ENCODE results near the gene ALDH3A2.

The ALDH3A2 gene

DNA sequence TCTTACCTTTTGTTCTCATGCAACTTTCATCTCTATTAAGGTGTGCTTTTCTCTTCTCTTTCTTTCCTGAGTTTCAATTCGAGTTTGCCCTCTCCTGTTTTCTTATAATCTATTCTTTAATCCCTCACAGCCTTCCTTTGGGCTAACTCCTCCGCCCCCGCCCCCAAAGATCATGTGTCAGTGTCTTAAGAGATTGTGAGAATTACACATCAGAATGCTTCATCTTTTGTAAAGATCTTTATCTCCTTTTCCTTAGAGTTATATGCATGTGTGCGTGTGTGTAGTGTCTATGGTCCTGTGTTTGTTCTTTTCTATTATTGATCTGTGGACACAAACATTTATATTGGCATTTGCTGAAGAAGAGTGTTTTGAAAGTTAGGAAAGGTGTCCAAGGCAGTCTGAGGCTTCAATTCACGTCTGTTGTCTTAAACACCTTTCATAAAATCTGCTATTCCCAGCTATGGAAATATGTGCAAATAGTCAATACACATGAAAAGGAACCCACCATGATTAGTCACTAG, 6.1 kb upstream of the ALDH3A2 start:
- H3K9ac ChIP-seq (ENCODE audit: insufficient read length, low read depth) = no peak overlapping the region
- DNase-seq (ENCODE audit: low read depth, low spot score) = no peak
- no peak overlapping the region for H3K4me3 ChIP-seq (ENCODE audit: insufficient read length, low read depth)
- no peak for TF ChIP-seq SUZ12 (IDR thresholded peaks at IDR 0.05; ENCODE audit: extremely low read depth, insufficient read depth, insufficient read length)
- no peak for TF ChIP-seq ZNF274 (IDR thresholded peaks at IDR 0.05; ENCODE audit: low read depth, low read length)
- TF ChIP-seq YY1 (IDR thresholded peaks at IDR 0.05; ENCODE audit: insufficient read depth, insufficient read length) = no peak
- H3K4me1 ChIP-seq (ENCODE audit: insufficient read depth, insufficient read length) = no peaks in the 10 kb centered on the region
- H3K36me3 ChIP-seq (ENCODE audit: insufficient read depth, insufficient read length, low read length) = no peaks in the 10 kb centered on the region
- no peaks in the 10 kb centered on the region for H3K27me3 ChIP-seq (ENCODE audit: insufficient read depth, insufficient read length)
- no peaks in the 10 kb centered on the region for H3K9me3 ChIP-seq (ENCODE audit: insufficient read depth, low read length)

GRCh38 chr17:19644493-19645210, 3.9 kb upstream of the ALDH3A2 start:
- H3K4me1 ChIP-seq (ENCODE audit: insufficient read depth, insufficient read length) = peaks cover 2% of the 10 kb centered on the region
- H3K9me3 ChIP-seq (ENCODE audit: insufficient read depth, low read length) = no peaks in the 10 kb centered on the region
- H3K9ac ChIP-seq (ENCODE audit: insufficient read length, low read depth) = no peak overlapping the region
- DNase-seq (ENCODE audit: low read depth, low spot score) = no peak
- no peaks in the 10 kb centered on the region for H3K27me3 ChIP-seq (ENCODE audit: insufficient read depth, insufficient read length)
- H3K4me3 ChIP-seq (ENCODE audit: insufficient read length, low read depth) = no peak overlapping the region
- TF ChIP-seq YY1 (IDR thresholded peaks at IDR 0.05; ENCODE audit: insufficient read depth, insufficient read length) = no peak
- no peak for TF ChIP-seq SUZ12 (IDR thresholded peaks at IDR 0.05; ENCODE audit: extremely low read depth, insufficient read depth, insufficient read length)
- TF ChIP-seq ZNF274 (IDR thresholded peaks at IDR 0.05; ENCODE audit: low read depth, low read length) = no peak
- H3K36me3 ChIP-seq (ENCODE audit: insufficient read depth, insufficient read length, low read length) = no peaks in the 10 kb centered on the region

GRCh38 chr17:19645734-19646201, 2.8 kb upstream of the ALDH3A2 start:
- Histone ChIP-seq H3K4me1 (ENCODE audit: insufficient read depth, insufficient read length) (peaks cover 2% of the 10 kb centered on the region), H3K36me3 (ENCODE audit: insufficient read depth, insufficient read length, low read length) (no peaks in the 10 kb centered on the region), H3K27me3 (ENCODE audit: insufficient read depth, insufficient read length) (no peaks in the 10 kb centered on the region), H3K4me3 (ENCODE audit: insufficient read length, low read depth) (no peak overlapping the region), H3K9ac (ENCODE audit: insufficient read length, low read depth) (no peak overlapping the region), H3K9me3 (ENCODE audit: insufficient read depth, low read length) (no peaks in the 10 kb centered on the region)
- DNase-seq (ENCODE audit: low read depth, low spot score) = no peak
- TF ChIP-seq SUZ12 (IDR thresholded peaks at IDR 0.05; ENCODE audit: extremely low read depth, insufficient read depth, insufficient read length) = no peak
- no peak for TF ChIP-seq ZNF274 (IDR thresholded peaks at IDR 0.05; ENCODE audit: low read depth, low read length)
- no peak for TF ChIP-seq YY1 (IDR thresholded peaks at IDR 0.05; ENCODE audit: insufficient read depth, insufficient read length)

- TF ChIP-seq ZNF274 (IDR thresholded peaks at IDR 0.05; ENCODE audit: low read depth, low read length) = no peak
- TF ChIP-seq SUZ12 (IDR thresholded peaks at IDR 0.05; ENCODE audit: extremely low read depth, insufficient read depth, insufficient read length) = no peak
- TF ChIP-seq YY1 (IDR thresholded peaks at IDR 0.05; ENCODE audit: insufficient read depth, insufficient read length) = no peak
- no peaks in the 10 kb centered on the region for H3K27me3 ChIP-seq (ENCODE audit: insufficient read depth, insufficient read length)
- H3K9ac ChIP-seq (ENCODE audit: insufficient read length, low read depth) = no peak overlapping the region
- peaks cover 8% of the 10 kb centered on the region for H3K36me3 ChIP-seq (ENCODE audit: insufficient read depth, insufficient read length, low read length)
- peaks cover 2% of the 10 kb centered on the region for H3K4me1 ChIP-seq (ENCODE audit: insufficient read depth, insufficient read length)
- H3K4me3 ChIP-seq (ENCODE audit: insufficient read length, low read depth) = no peak overlapping the region
- H3K9me3 ChIP-seq (ENCODE audit: insufficient read depth, low read length) = peaks cover 11% of the 10 kb centered on the region
- DNase-seq (ENCODE audit: low read depth, low spot score) = no peak
Measured at GRCh38 chr17:19646788-19647696, 1.5 kb upstream of the ALDH3A2 start.

DNA sequence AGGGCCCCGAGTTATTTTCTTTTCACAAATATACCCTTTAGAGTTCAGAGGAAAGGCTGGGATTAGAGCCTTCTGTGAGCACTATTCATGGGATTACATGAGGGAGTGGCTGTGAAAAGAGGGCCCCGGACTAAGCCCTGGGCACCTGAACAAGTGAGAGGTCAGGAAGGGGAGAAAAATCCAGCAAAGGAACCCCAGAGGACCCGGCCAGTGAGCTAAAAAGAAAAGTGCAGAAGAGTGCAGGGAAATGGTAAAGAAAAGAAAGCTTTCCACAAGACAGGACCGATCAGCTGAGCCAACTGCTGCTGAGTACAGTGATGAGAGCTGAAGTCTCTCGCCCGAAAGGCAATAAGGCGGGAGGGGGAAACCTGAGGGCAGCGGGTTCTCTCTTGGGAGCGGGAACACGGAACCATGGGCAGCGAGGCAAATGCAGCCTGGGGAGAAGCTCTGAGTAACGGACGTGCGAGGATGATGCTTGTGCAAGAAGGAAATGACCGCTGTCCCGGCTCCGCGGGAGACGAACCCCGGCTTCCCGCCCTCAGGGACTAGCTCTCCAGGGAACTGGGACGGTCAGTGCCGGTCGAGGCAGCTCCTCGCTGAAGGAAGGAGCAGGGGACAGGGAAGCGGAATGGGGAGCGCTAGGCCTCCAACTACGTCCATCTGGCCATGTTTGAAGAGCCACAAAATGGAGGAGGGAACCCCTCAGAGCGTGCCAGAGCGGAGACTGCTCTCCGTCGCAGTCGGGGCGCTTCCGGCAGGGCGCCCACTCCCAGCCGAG, 665 bp upstream of the ALDH3A2 start:
- peaks cover 20% of the 10 kb centered on the region for H3K9me3 ChIP-seq (ENCODE audit: insufficient read depth, low read length)
- H3K9ac ChIP-seq (ENCODE audit: insufficient read length, low read depth) = peak overlapping the region; percentile 96
- H3K36me3 ChIP-seq (ENCODE audit: insufficient read depth, insufficient read length, low read length) = peaks cover 17% of the 10 kb centered on the region
- no peak for TF ChIP-seq SUZ12 (IDR thresholded peaks at IDR 0.05; ENCODE audit: extremely low read depth, insufficient read depth, insufficient read length)
- no peak for TF ChIP-seq YY1 (IDR thresholded peaks at IDR 0.05; ENCODE audit: insufficient read depth, insufficient read length)
- TF ChIP-seq ZNF274 (IDR thresholded peaks at IDR 0.05; ENCODE audit: low read depth, low read length) = no peak
- no peak for DNase-seq (ENCODE audit: low read depth, low spot score)
- H3K4me1 ChIP-seq (ENCODE audit: insufficient read depth, insufficient read length) = peaks cover 2% of the 10 kb centered on the region
- no peaks in the 10 kb centered on the region for H3K27me3 ChIP-seq (ENCODE audit: insufficient read depth, insufficient read length)
- H3K4me3 ChIP-seq (ENCODE audit: insufficient read length, low read depth) = peak overlapping the region; percentile 88

DNA sequence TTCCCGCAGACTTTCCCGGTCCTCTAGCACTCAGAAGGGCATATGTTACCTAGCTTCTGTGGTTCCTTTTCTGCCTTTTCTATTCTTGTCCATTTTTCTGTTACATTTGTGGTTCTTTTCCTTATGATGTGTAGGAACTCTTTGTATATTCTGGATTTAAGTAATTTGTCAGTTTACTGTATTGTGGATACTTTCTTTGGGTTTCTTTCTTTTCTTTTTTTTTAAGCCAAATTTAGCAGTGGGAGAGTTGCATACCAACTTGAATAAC, 657 bp downstream of the ALDH3A2 start:
- Histone ChIP-seq H3K36me3 (ENCODE audit: insufficient read depth, insufficient read length, low read length) (peaks cover 23% of the 10 kb centered on the region), H3K27me3 (ENCODE audit: insufficient read depth, insufficient read length) (no peaks in the 10 kb centered on the region), H3K9me3 (ENCODE audit: insufficient read depth, low read length) (peaks cover 32% of the 10 kb centered on the region), H3K4me1 (ENCODE audit: insufficient read depth, insufficient read length) (peaks cover 2% of the 10 kb centered on the region), H3K9ac (ENCODE audit: insufficient read length, low read depth) (peak overlapping the region; percentile 96), H3K4me3 (ENCODE audit: insufficient read length, low read depth) (peak overlapping the region; percentile 88)
- TF ChIP-seq ZNF274 (IDR thresholded peaks at IDR 0.05; ENCODE audit: low read depth, low read length) = no peak
- TF ChIP-seq YY1 (IDR thresholded peaks at IDR 0.05; ENCODE audit: insufficient read depth, insufficient read length) = no peak
- TF ChIP-seq SUZ12 (IDR thresholded peaks at IDR 0.05; ENCODE audit: extremely low read depth, insufficient read depth, insufficient read length) = no peak
- DNase-seq (ENCODE audit: low read depth, low spot score) = no peak
